Measurements from ENCODE around the gene SBF2.

GRCh38 chr11:10338287-10338686, 44.3 kb upstream of the SBF2 start:
- TF ChIP-seq CTCF (IDR thresholded peaks at IDR 0.05; ENCODE audit: insufficient read depth, low read length, poor library complexity, severe bottlenecking) = no peak
- no peak for TF ChIP-seq EZH2phosphoT487 (conservative IDR thresholded peaks at IDR 0.05; ENCODE audit: low read length)

Data from SU-DHL-6 (cell line).